HG03159 (cell line): Measurements from ENCODE around the gene ADGRE1.

Experiments used
- ATAC-seq: cut with Tn5 transposase; IDR thresholded peaks from one replicate; pipeline ENCODE4 v1.9.1; 2021; ENCODE audit warnings: mild to moderate bottlenecking, moderate library complexity; ENCODE audit not compliant: unreplicated experiment

Gene ADGRE1

GRCh38 chr19:6876748-6877147 is 10.6 kb upstream of the ADGRE1 start:
- no peak for ATAC-seq

GRCh38 chr19:6877766-6878165 is 9.6 kb upstream of the ADGRE1 start:
- ATAC-seq: no peak

- ATAC-seq: no peak
Observed at GRCh38 chr19:6886277-6886897, 992 bp upstream of the ADGRE1 start.

- ATAC-seq: no peak
Observed at GRCh38 chr19:6888967-6889366, 1.6 kb downstream of the ADGRE1 start.

GRCh38 chr19:6890401-6890913 is 3.1 kb downstream of the ADGRE1 start:
- no peak for ATAC-seq

GRCh38 chr19:6890938-6891337 is 3.6 kb downstream of the ADGRE1 start:
- no peak for ATAC-seq

- no peak for ATAC-seq
Observed at GRCh38 chr19:6891761-6892385, 4.5 kb downstream of the ADGRE1 start.

DNA sequence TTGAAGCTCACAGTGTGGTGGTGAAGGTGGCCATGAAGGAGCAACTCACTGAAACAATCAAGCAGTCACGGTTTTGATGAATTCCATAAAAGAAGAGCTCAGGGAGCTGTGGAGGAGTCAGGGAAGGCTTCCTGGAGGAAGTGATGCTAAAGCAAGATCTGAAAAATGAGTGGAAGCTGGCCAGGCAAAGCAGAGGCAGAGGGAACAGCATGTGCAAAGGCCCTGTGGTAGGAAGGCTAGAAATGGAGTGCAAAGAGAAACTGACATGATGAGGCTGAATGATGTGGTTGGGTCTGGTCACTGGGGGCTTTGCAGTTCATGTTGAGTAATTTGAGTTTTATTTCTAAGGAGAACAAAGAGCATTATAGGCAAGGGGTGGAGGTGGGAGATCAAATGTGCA is 6.9 kb downstream of the ADGRE1 start:
- ATAC-seq: no peak

DNA sequence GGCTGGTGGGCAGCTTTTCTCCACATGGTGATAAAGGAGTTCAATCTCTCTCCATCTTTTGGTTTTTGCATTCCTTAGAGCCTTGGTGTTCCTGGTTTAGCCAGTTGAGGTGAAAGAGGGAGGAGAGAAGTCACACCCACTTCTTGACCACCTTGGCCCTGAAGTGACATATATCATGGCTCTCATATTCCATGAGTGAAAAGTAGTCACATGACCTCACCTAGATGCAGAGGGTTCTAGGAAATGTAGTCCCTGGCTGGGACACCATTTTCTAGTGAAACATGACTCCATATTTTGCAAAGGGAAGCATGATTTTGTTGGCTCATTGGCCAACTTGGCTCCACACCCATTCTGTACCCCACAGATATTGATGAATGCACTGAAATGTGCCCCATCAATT is 16.1 kb downstream of the ADGRE1 start:
- ATAC-seq: no peak

GRCh38 chr19:6906559-6907060 is 19.2 kb downstream of the ADGRE1 start:
- ATAC-seq: no peak

DNA sequence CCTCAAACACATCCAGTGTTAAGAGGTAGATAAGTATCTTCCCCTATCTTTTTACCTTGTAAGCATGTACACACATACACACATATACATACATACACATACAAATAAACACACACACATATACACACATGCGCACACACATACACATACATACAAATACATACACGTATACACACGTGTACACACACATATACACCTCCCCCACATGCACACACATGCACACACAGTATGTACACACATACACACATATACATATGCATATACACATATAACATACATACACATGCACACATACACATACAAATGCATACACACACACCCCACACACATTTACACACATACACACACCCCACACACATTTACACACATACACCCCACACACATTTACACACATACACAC is 24.1 kb downstream of the ADGRE1 start:
- no peak for ATAC-seq

DNA sequence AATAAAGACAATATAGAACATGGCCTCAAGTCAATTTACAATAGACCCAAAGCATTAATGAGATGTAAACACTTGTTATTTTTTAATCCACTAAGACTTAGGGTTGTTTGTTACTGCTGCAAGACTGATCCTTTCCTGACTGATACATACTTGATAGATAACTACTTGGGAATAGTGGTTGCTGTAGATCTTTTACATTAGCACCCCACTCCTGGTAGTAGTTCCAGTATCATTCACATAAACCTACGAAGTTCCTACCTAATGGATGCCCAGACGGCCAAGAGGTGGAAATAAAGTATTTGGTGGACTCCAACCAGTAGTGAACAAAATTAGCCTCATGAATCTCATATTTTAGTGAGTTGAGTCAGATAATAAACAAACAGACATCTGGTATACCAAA is 26.9 kb downstream of the ADGRE1 start:
- no peak for ATAC-seq

DNA sequence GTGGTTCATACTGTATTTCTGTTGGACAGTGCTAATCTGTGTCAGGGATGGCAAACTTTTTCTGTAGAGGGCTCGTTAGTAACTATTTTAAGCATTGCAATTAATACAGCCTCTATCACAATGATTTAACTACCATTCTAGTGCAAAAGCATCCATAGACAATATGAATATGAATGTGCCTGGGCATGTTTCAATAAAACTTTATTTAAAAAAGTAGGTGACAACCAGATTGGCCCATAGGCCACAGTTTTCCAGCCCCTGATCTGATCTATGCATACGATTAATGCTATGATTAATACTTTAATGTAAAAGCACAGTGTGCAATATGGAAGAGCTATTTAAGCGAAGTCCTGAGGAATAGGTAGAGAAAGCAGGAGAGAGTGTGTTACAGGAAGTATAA is 29.6 kb downstream of the ADGRE1 start:
- ATAC-seq: no peak

GRCh38 chr19:6925386-6925785 is 38.0 kb downstream of the ADGRE1 start:
- no peak for ATAC-seq

GRCh38 chr19:6925801-6926751 is 38.7 kb downstream of the ADGRE1 start:
- no peak for ATAC-seq

DNA sequence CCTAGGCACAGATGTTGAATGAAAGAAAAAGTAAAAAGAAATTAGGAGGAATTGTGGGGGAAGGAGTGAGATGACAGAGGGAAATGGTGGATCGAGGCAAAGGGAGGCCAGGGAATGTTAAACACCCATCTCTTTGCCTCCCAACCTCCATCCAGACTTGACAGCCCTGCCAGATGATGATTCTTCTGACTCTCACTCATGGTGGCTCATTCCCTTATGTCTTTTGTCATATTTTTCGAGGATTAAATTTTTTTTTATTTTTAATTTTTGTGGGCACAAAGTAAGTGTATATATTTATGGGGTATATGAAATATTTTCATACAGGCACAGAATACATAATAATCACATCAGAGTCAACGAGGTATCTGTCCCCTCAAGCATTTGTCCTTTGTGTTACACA is 42.8 kb downstream of the ADGRE1 start:
- no peak for ATAC-seq

GRCh38 chr19:6935069-6935468 is 47.7 kb downstream of the ADGRE1 start:
- ATAC-seq: no peak

DNA sequence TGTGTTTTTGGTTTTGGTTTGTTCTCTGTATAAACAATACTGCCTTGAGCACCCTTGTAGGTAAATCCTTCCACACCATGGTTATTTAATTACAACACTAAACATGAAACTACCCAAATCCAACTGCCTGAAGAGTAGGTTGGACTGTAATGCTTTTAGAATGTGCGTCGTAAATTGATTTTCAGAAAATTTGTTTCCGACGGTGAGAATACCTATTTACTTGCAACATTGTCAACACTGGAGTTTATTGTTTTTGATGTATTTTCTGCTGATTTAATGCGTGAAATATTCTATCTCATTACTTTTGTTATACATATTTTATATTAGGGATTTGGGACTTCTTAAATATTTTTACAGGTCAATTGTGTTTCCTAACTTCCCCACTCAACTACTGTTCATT is 48.2 kb downstream of the ADGRE1 start:
- no peak for ATAC-seq

DNA sequence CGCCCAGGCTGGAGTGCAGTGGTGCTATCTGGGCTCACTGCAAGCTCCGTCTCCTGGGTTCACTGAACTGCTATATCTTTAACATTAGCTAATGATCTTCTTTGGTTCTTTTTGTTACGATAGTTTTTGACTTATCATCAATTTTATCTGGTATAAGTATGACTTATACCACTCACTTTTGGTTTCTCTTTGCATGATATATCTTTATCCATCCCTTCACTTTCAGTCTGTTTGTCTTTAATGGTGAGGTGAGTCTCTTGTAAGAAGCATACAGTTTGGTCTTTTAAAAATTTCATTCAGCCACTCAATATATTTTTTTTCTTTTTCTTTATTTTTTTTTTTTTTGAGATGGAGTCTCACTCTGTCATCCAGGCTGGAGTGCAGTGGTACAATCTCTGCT is 58.4 kb downstream of the ADGRE1 start:
- no peak for ATAC-seq

DNA sequence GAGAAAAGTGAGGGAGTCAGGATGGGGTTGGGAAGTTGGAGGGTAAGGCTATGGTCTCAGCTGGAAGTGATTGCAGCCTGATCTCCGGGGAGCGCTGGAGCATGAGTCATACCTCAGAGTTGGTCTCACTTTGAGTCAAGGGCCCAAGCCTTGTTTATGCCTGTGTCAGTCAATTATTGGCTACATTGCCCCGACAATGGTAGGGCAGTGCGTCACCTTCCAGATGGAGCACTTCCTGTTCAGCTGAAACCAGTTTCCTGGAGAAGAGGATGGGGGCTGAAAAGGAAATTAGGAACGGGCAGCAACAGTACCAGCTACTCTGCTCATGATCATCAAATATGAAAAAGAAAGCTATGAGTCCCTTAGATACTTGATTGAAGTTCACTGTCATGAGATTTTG is 60.4 kb downstream of the ADGRE1 start:
- peak; percentile 49 for ATAC-seq

- ATAC-seq: no peak
Observed at GRCh38 chr19:6948884-6949283, 61.5 kb downstream of the ADGRE1 start.
